Keratinocyte (primary cell): ENCODE measurements around the gene STX16. TPM values are rescaled to one million over a fixed set of nuclear protein-coding genes. Genes with fewer than 3 reads are reported as not detected.

Experiments
- DNase-seq: peaks from one replicate; pipeline ENCODE4 v3.0.0-alpha.2; 2011; ENCODE audit warnings: low read depth, missing footprints, low spot score
- FAIRE-seq: peaks from 2 replicates; lab custom pipeline; 2011; peaks lifted over from hg19 to GRCh38; lab: Jason Lieb, UNC
- H2AFZ ChIP-seq: 2 replicates; pipeline ENCODE4 v1.6.0; 2012; ENCODE audit warnings: low read length, control low read depth, inconsistent platforms; ENCODE audit not compliant: control insufficient read depth
- H3K27ac ChIP-seq: 2 replicates; pipeline ENCODE4 v1.5.1; 2011; ENCODE audit warnings: low read length; ENCODE audit not compliant: control insufficient read depth, insufficient read depth
- H3K27me3 ChIP-seq: 3 replicates; pipeline ENCODE4 v1.6.0; 2011; ENCODE audit warnings: low read length; ENCODE audit not compliant: control insufficient read depth, insufficient read depth; ENCODE audit errors: extremely low read depth
- H3K36me3 ChIP-seq, 2 experiments: 2 replicates in 1 of 2; 3 replicates in 1 of 2; pipeline ENCODE4 v1.5.1; 2011; ENCODE audit warnings: low read length in 2 of 2, mild to moderate bottlenecking in 1 of 2; ENCODE audit not compliant: control insufficient read depth in 2 of 2, insufficient read depth in 2 of 2; ENCODE audit errors: extremely low read depth in 1 of 2
- H3K4me1 ChIP-seq: 3 replicates; pipeline ENCODE4 v1.5.1; 2011; ENCODE audit warnings: low read length; ENCODE audit not compliant: control insufficient read depth, insufficient read depth; ENCODE audit errors: extremely low read depth
- H3K4me2 ChIP-seq: 3 replicates; pipeline ENCODE4 v1.6.0; 2011; ENCODE audit warnings: low read depth, low read length; ENCODE audit not compliant: control insufficient read depth, insufficient read depth; ENCODE audit errors: extremely low read depth
- H3K4me3 ChIP-seq, 3 experiments: fragments of 200-600 bp in 1 of 3; sonication (generic) in 1 of 3; 2 replicates in 2 of 3; 3 replicates in 1 of 3; pipeline ENCODE4 v1.5.1; 2011 to 2016; ENCODE audit warnings: low read length in 3 of 3, mild to moderate bottlenecking in 3 of 3, control low read depth in 2 of 3, inconsistent platforms in 1 of 3, low read depth in 1 of 3, mixed read lengths in 1 of 3, mixed run types in 1 of 3, moderate library complexity in 1 of 3; ENCODE audit not compliant: control insufficient read depth in 2 of 3, insufficient read depth in 2 of 3; ENCODE audit errors: extremely low read depth in 1 of 3
- H3K79me2 ChIP-seq: 2 replicates; pipeline ENCODE4 v1.6.0; 2012; ENCODE audit warnings: low read length; ENCODE audit not compliant: control insufficient read depth, insufficient read depth
- H3K9ac ChIP-seq: 3 replicates; pipeline ENCODE4 v1.6.0; 2011; ENCODE audit warnings: low read length; ENCODE audit not compliant: control insufficient read depth, insufficient read depth; ENCODE audit errors: extremely low read depth
- H3K9me1 ChIP-seq: 3 replicates; pipeline ENCODE4 v1.6.0; 2011; ENCODE audit warnings: low read length; ENCODE audit not compliant: control insufficient read depth, insufficient read depth; ENCODE audit errors: extremely low read depth
- H3K9me3 ChIP-seq: 2 replicates; pipeline ENCODE4 v1.5.1; 2012; ENCODE audit warnings: low read depth, low read length; ENCODE audit not compliant: control insufficient read depth
- H4K20me1 ChIP-seq: 3 replicates; pipeline ENCODE4 v1.6.0; 2011; ENCODE audit warnings: low read length; ENCODE audit not compliant: control insufficient read depth, insufficient read depth; ENCODE audit errors: extremely low read depth
- CTCF ChIP-seq, 3 experiments: IDR thresholded peaks in 1 of 3; conservative IDR thresholded peaks in 1 of 3; optimal IDR thresholded peaks in 1 of 3; 2 replicates in 2 of 3; 3 replicates in 1 of 3; pipeline versions ENCODE3 to v1.5.1; 2011; ENCODE audit warnings: low read length in 3 of 3, mild to moderate bottlenecking in 3 of 3, moderate library complexity in 2 of 3, control low read depth in 1 of 3, inconsistent platforms in 1 of 3; ENCODE audit not compliant: insufficient read depth in 2 of 3; ENCODE audit errors: extremely low read depth in 1 of 3
- EZH2 ChIP-seq: IDR thresholded peaks from one replicate; pipeline ENCODE4 v1.6.1; 2012; ENCODE audit warnings: inconsistent platforms, mild to moderate bottlenecking, low read length, moderate library complexity
- dilution Hi-C: fragments of 300-500 bp; cut with MboI; formaldehyde crosslinking; loops from one replicate; pipeline ENCODE4 v1.7.0; 2020; ENCODE audit warnings: low sequenced_read_pairs; ENCODE audit not compliant: extremely low pct_ligation_motif_present
- polyA plus RNA-seq, 5 experiments: library from polyadenylated mRNA; depleted of rRNA in 3 of 5; stranded (reverse) in 3 of 5; stranded (forward) in 1 of 5; unstranded in 1 of 5; fragments of >200 nt; gene quantifications; 1 replicate in 1 of 5; 2 replicates in 3 of 5; 3 replicates in 1 of 5; pipeline versions ENCODE4 v1.2.1 to v1.2.3, GENCODE V29; 2011 to 2012; ENCODE audit warnings: missing spikeins in 2 of 5, low read depth in 1 of 5, low replicate concordance in 1 of 5

Gene STX16
- polyA plus RNA-seq, 1 donor (not counting 4 experiments of a cell fraction or from before 2014, with no cell fraction given) = 69.7 TPM

GRCh38 chr20:58636396-58636982, 14.6 kb upstream of the STX16 start:
- no peak for DNase-seq
- no peak overlapping the region for H3K9ac ChIP-seq
- FAIRE-seq = no peak
- no peaks in the 10 kb centered on the region for H3K36me3 ChIP-seq
- no peaks in the 10 kb centered on the region for H3K9me1 ChIP-seq
- peaks cover 28% of the 10 kb centered on the region for H3K27me3 ChIP-seq
- dilution Hi-C loops = no loop called here
- H2AFZ ChIP-seq = no peak overlapping the region
- no peaks in the 10 kb centered on the region for H3K9me3 ChIP-seq
- H3K4me3 ChIP-seq = no peak overlapping the region
- H3K4me2 ChIP-seq = no peak overlapping the region
- no peak for TF ChIP-seq EZH2
- H3K27ac ChIP-seq = no peak overlapping the region
- no peaks in the 10 kb centered on the region for H3K79me2 ChIP-seq
- H4K20me1 ChIP-seq = no peaks in the 10 kb centered on the region
- H3K4me1 ChIP-seq = peaks cover 5% of the 10 kb centered on the region

GRCh38 chr20:58636983-58637421, 14.1 kb upstream of the STX16 start:
- DNase-seq (no peak), FAIRE-seq (no peak)
- TF ChIP-seq EZH2 (no peak), CTCF (optimal IDR thresholded peaks at IDR 0.05 in 1 of 3, IDR thresholded peaks at IDR 0.05 in 1 of 3, conservative IDR thresholded peaks at IDR 0.05 in 1 of 3; ENCODE audit: extremely low read depth in 1 of 3, insufficient read depth in 2 of 3, low read length in 3 of 3) (peak in 1 of 3 experiments; percentile 54)

More at GRCh38 chr20:58636983-58637421, 14.1 kb upstream of the STX16 start:
- Histone ChIP-seq H2AFZ (no peak overlapping the region), H3K9ac (no peak overlapping the region), H3K9me3 (no peaks in the 10 kb centered on the region), H3K27me3 (peaks cover 28% of the 10 kb centered on the region), H3K4me2 (no peak overlapping the region), H3K36me3 (no peaks in the 10 kb centered on the region), H3K27ac (no peak overlapping the region), H3K9me1 (no peaks in the 10 kb centered on the region), H3K4me3 (no peak overlapping the region), H4K20me1 (no peaks in the 10 kb centered on the region), H3K79me2 (no peaks in the 10 kb centered on the region), H3K4me1 (peaks cover 5% of the 10 kb centered on the region)
- dilution Hi-C loops = no loop called here
